Glomerular visceral epithelial cell (primary cell): ENCODE data around the gene INPP1.
"Not testable (repeated sequence)": the region's sequence is repeated elsewhere in the genome, so short reads cannot be mapped to it uniquely, and the experiment has no call there.

Experiments
- DNase-seq: peaks from one replicate; pipeline ENCODE4 v3.0.0-alpha.2; 2016; ENCODE audit errors: extremely low spot score

The INPP1 gene

DNA sequence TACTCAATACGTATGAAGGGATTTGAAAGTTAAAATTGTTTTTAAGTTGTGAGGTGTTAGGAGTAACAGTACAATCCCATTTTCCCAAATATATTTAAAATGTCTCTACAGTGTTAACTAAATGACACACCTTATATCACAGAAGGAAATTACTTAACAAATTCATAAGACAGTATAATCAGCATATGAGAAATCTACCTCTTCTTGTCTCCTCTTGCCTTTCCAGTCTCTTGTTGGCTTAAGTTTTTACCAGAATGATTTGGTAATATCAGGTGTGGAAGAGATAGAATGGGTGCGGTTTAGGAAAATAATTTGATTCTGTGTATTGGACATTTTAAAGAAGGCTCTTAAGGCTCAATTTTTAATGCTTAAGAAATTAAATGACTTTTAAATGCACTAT, 9.5 kb upstream of the INPP1 start:
- no peak for DNase-seq

GRCh38 chr2:190334479-190335224, 8.7 kb upstream of the INPP1 start:
- no peak for DNase-seq

- DNase-seq, result no peak
These were observed 8.2 kb upstream of the INPP1 start for GRCh38 chr2:190335225-190335559.

DNA sequence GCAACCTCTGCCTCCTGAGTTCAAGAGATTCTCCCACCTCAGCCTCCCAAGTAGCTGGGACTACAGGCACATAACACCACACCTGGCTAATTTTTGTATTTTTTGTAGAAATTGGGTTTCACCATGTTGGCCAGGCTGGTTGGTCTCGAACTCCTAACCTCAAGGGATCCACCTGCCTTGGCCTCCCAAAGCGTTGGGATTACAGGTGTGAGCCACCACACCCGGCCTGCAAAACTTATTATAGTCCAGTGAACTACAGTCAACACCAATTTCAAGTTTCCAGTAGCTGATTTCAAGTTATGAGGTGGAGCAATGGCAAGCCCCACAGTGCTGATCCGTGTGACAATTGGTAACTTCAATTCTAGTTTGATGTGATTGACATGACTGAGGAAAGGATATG, 7.8 kb upstream of the INPP1 start:
- not testable (repeated sequence) for DNase-seq

- no peak for DNase-seq
These were observed 7.0 kb upstream of the INPP1 start for GRCh38 chr2:190336420-190336819.

- DNase-seq, result no peak
These were observed 4.9 kb upstream of the INPP1 start for GRCh38 chr2:190338453-190338852.

DNA sequence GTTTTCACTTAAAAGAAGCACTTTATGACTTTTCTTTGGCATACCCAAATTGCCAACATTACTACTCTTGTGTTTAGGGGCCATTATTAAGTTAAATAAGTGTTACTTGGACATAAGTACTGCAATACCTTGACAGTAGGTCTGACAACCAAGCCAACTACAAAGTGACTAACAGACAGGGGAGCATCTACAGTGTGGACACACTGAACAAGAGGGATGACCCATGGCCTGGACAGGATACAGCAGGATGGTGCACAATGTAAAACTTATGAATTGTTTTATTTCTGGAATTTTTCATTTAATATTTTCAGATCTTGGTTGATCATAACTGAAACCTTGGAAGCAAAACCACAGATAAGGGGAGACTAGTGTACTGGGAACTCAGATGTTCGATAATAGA, 4.0 kb upstream of the INPP1 start:
- DNase-seq, result no peak

GRCh38 chr2:190340369-190340768, 3.0 kb upstream of the INPP1 start:
- DNase-seq, result no peak

- no peak for DNase-seq
These were observed 778 bp upstream of the INPP1 start for GRCh38 chr2:190342611-190343010.

- no peak for DNase-seq
These were observed 277 bp upstream of the INPP1 start for GRCh38 chr2:190343089-190343535.

- peak; percentile 49 for DNase-seq
These were observed 963 bp downstream of the INPP1 start for GRCh38 chr2:190344276-190344827.

- DNase-seq, result no peak
These were observed 7.0 kb downstream of the INPP1 start for GRCh38 chr2:190350371-190350770.

DNA sequence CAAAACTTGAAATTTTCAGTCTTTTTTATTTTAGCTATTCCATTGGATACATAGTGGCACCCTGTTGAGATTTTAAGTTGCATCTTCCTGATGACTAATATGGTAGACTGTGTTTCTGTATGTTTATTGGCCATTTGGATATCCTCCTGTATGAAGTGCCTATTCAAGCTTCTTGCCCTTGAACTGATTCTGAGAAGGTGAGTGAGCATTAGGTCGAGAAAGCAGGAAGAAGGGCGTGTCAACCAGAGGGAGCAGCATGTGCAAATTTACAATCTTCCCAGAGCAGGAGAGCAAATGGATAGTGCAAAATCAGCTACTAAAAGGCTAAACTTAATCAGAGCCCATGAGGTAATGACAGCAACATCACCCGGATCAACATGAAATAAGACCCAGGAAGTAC, 8.6 kb downstream of the INPP1 start:
- no peak for DNase-seq

GRCh38 chr2:190352668-190353536, 9.5 kb downstream of the INPP1 start:
- DNase-seq, result no peak

DNA sequence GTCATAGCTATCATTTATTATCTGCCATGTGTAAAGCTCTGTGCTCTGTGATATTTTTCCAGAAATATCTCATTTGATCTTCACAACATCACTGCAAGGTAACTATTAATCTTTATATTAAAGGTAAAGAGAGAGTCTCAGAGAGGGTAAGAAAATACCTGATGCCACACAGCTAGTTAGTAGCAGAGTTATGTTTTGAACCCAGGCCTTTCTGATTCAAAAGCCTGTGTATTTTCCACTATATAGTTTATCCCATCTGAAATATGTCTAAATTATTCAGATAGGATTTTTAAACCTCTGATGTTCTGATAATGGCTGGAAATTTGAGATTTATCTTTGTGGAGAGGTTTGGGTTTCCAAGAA, 10.1 kb downstream of the INPP1 start:
- no peak for DNase-seq

DNA sequence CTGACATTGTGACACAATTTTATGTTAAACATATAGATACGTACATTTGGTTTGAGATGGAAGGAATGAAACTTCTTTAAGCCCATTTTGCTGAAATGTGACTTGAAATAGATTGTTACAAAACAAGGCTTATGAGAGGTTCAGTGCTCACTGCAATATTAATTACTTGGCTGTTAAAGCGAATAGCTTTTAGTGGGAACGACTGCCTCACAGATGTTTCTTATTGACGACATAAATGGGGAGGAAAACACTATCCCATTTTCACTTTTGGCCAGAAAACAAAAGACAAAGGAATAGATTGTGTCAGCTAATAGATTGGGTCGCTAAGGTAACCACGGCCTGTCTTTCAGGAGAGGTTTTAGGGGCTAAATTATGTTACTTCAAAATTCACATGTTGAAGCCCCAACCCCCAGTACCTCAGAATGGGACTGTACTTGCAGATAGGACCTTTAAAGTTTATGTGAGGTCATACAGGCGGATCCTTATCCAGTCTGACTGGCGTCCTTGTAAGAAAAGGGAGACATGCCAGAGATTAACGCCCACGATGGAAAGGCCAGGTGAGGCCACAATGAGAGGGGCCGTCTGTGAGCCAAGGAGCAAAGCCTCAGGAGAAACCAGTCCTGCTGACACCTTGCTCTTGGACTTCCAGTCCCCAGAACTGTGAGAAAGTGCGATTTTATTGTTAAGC, 10.8 kb downstream of the INPP1 start:
- DNase-seq, result no peak

DNA sequence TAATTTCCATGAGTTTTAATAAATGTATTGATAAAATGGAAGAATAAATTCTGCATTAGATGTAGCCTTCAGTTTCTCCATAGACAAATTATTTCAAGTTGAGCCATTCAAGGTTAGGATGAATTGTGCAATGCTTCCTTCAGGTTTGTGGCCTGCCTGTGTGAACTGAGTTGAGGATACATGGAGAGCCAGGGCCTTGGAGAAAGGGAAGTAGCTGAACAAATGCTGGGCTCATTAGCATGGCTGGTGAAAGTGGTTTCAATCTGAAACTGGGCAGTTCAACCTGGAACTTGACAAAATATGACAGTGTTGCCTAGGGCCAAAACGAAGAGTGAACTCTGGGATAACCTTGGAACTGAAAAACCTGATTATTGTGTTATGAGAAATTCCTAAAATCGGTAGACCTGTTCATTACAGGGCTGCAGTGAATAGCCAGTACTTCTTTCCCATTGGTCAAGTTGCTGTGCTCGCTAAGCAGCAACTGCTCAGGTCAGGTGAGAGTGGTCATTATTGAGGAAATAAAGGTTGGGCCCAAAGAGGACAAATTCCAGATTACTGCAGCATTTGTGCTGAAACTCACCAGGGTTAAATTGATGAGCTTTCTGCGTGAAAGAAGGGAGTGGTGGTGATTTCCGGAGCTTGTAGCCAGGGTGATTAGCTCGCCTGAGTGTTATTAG, 12.7 kb downstream of the INPP1 start:
- DNase-seq, result no peak

DNA sequence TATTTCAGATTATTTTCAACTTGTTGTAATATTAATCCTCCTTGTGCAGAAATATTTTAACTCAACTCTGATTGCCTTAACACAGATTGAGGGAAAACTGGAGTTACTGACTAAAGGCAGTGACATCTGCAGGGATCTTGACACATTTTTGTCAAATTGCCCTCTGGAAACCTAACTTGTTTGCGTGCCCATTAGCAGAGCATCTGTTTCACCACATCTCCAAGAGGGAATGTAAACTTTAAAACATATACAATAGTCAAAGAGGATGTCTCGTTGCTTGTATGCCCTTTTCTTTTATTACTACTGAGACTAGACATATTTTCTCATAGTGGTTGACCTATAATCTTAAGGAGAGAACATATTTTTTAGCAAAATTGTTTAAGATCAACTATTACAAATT, 14.2 kb downstream of the INPP1 start:
- no peak for DNase-seq

DNA sequence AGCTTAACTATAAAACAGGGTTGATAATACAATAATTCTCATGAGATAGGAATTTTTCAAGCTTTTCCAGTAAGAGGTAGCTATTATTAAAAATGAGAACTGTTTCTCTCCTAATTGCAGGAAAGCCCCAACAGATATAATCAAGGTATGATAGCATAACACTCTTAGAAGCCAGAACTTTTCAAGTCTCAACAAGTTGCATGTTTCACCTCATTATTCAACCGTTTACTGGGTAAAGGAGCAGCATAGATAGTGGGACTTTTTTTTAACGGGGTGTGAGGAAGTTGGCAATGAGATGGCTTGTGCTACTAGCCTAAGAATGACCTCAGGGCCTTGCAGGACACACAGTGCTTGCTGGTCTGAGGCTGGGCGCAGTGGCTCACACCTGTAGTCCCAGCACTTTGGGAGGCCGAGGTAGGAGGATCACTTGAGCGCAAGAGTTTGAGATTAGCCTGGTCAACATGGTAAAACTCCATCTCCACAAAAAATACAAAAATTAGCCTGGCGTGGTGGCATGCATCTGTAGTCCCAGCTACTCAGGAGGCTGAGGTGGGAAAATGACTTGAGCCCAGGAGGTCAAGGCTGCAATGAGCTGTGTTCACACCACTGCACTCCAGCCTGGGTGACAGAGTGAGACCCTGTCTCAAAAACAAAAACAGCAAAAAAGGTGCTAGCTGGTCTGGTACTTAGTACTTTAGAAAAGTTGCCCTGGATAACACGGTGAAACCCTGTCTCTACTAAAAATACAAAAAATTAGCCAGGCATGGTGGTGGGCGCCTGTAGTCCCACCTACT, 15.5 kb downstream of the INPP1 start:
- DNase-seq, result not testable (repeated sequence)

DNA sequence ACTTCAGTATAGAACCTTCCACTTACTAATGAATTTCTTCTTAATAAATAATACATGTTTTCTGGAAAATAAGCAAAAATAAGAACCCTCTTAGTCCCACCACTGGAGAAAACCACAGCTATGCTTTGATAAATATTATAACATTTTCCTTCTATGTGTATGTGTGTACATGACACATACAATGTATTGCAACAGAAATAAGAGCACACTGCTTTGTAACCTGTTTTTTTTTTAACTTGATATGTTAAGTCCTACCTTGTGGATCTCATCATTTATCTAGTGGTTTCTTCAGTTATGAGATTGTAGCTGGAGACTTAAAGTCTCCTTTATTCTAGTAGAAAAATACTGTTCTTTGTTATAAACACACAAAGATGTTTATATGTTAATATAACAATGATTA, 17.2 kb downstream of the INPP1 start:
- no peak for DNase-seq

- DNase-seq, result no peak
These were observed 17.6 kb downstream of the INPP1 start for GRCh38 chr2:190360965-190361364.
